ENCODE results near the gene WDFY4. TPM values are rescaled to one million over a fixed set of nuclear protein-coding genes. Genes with fewer than 3 reads are reported as not detected.

WDFY4 gene
- total and polyA plus RNA-seq, 9 of the 15 experiments (the other 6 are each of a cell fraction or from before 2014, with no cell fraction given) = 0.01 to 0.02 (median 0.01) TPM; not detected in 6

GRCh38 chr10:49029666-49030065, 345.0 kb downstream of the WDFY4 start:
- Histone ChIP-seq H3K4me2 (ENCODE audit: insufficient read depth, low read length) (no peak overlapping the region), H4K20me1 (replicated peaks; ENCODE audit: control insufficient read depth, insufficient read depth, low read length) (no peaks in the 10 kb centered on the region), H3K27ac (ENCODE audit: extremely low read depth, low read depth, low read length) (no peak overlapping the region), H2AFZ (ENCODE audit: low read depth, low read length) (no peak overlapping the region), H3K36me3 (ENCODE audit: control insufficient read depth, insufficient read depth, low read length) (no peaks in the 10 kb centered on the region), H3K9me1 (ENCODE audit: control insufficient read depth, insufficient read depth, low read length) (peaks cover 4% of the 10 kb centered on the region), H3K79me2 (ENCODE audit: control insufficient read depth, insufficient read depth, low read length) (no peaks in the 10 kb centered on the region), H3K27me3 (ENCODE audit: control insufficient read depth in 2 of 2, insufficient read depth in 2 of 2, low read length in 2 of 2) (no peaks in the 10 kb centered on the region; a peak in 1 of 5 replicates), H3K4me3 (no peak overlapping the region), H3K9me3 (replicated peaks; ENCODE audit: control insufficient read depth, insufficient read depth, low read depth, low read length) (no peaks in the 10 kb centered on the region), H3K4me1 (replicated peaks in 1 of 2; ENCODE audit: control insufficient read depth in 2 of 2, insufficient read depth in 2 of 2, low read length in 2 of 2) (no peaks in the 10 kb centered on the region; a peak in 1 of 5 replicates), H3K9ac (ENCODE audit: insufficient read depth in 1 of 2, low read depth in 2 of 2, low read length in 2 of 2) (no peak overlapping the region)
- DNase-seq (ENCODE audit: extremely low read depth in 1 of 4, low spot score in 3 of 4) (no peak), ATAC-seq (no peak), FAIRE-seq (no peak)
- CTCF ChIA-PET (ENCODE audit: low intra/inter-chr PET ratio) = no interaction called here
- POLR2A ChIA-PET = interaction anchor here (0.5 to 0.9 kb wide), 3 partner anchors 12 to 414 kb away, joined by 3 to 6 read pairs (median 3); no protein-coding TSS in a partner anchor
- WGBS (ENCODE audit: insufficient coverage, low coverage, missing lambda C conversion rate) = 67% methylated on average over 1 of the region's 1 CpG
- intact Hi-C loops (cut with micrococcal nuclease) = no loop called here
- no TSS peak for BruUV-seq (replicated peaks)
- in situ Hi-C loops (cut with MboI) = no loop called here
- TF ChIP-seq MCM3 (IDR thresholded peaks at IDR 0.05) (no peak), ZNF551 (CRISPR knock-in tag; IDR thresholded peaks at IDR 0.05) (no peak), GATAD2B (IDR thresholded peaks at IDR 0.05; ENCODE audit: borderline replicate concordance) (no peak), SLC30A9 (CRISPR knock-in tag; IDR thresholded peaks at IDR 0.05) (no peak), ATF7 (IDR thresholded peaks at IDR 0.05) (no peak), CREBBP (IDR thresholded peaks at IDR 0.05; ENCODE audit: low read depth, low read length) (no peak), MCM2 (IDR thresholded peaks at IDR 0.05; ENCODE audit: low read depth) (no peak), ARID2 (IDR thresholded peaks at IDR 0.05) (no peak), POLR2G (IDR thresholded peaks at IDR 0.05; ENCODE audit: low read depth, low read length) (no peak), SIRT6 (IDR thresholded peaks at IDR 0.05; ENCODE audit: low read depth, low read length) (no peak), PBX2 (CRISPR knock-in tag; IDR thresholded peaks at IDR 0.05; ENCODE audit: low read depth) (no peak), PBX2 (tag; conservative IDR thresholded peaks at IDR 0.05; ENCODE audit: low read depth) (no peak), ZNF174 (CRISPR knock-in tag; IDR thresholded peaks at IDR 0.05) (no peak), OTX1 (CRISPR knock-in tag; IDR thresholded peaks at IDR 0.05) (no peak), SNRNP70 (optimal IDR thresholded peaks at IDR 0.05; ENCODE audit: low read depth, low read length) (no peak), TEAD4 (IDR thresholded peaks at IDR 0.05; ENCODE audit: low read length) (no peak), TEAD4 (CRISPR knock-in tag; IDR thresholded peaks at IDR 0.05; ENCODE audit: borderline replicate concordance) (no peak), RBM22 (IDR thresholded peaks at IDR 0.05; ENCODE audit: low read depth, low read length, poor library complexity, severe bottlenecking) (no peak), ZNF239 (CRISPR knock-in tag; IDR thresholded peaks at IDR 0.05) (no peak)
- TF ChIP-seq, protein P1, sequence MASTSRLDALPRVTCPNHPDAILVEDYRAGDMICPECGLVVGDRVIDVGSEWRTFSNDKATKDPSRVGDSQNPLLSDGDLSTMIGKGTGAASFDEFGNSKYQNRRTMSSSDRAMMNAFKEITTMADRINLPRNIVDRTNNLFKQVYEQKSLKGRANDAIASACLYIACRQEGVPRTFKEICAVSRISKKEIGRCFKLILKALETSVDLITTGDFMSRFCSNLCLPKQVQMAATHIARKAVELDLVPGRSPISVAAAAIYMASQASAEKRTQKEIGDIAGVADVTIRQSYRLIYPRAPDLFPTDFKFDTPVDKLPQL (IDR thresholded peaks at IDR 0.05; ENCODE audit: extremely low read depth, insufficient read length) = no peak
